K562 (cell line): ENCODE results near the gene MOSPD3. TPM values are rescaled to one million over a fixed set of nuclear protein-coding genes. Genes with fewer than 3 reads are reported as not detected.
A peak's percentile ranks its signal among the peaks of the same experiment; 100 is the strongest.

ENCODE experiments used
- ATF7 ChIP-seq: fragments of 450-650 bp; IDR thresholded peaks from 2 replicates; pipeline ENCODE4 v1.7.1; 2014; ENCODE audit warnings: mild to moderate bottlenecking, moderate library complexity
- CBX8 ChIP-seq: fragments of 200-600 bp; sonication (generic); IDR thresholded peaks from 2 replicates; pipeline ENCODE4 v1.6.1; 2012; ENCODE audit warnings: borderline replicate concordance, mixed run types, low read depth, mild to moderate bottlenecking, moderate library complexity, mixed read lengths, low read length, control low read depth, inconsistent platforms; ENCODE audit not compliant: poor library complexity, severe bottlenecking; ENCODE audit errors: extremely low read depth
- HNRNPH1 ChIP-seq: fragments of 200-400 bp; formaldehyde crosslinking; optimal IDR thresholded peaks from 2 replicates; pipeline ENCODE3; 2017; ENCODE audit warnings: low read depth, mild to moderate bottlenecking, low read length, moderate library complexity
- IRF2 ChIP-seq: sonication (generic); formaldehyde crosslinking; IDR thresholded peaks from 2 replicates; pipeline ENCODE4 v1.8.1; 2022; ENCODE audit warnings: mild to moderate bottlenecking, missing genetic modification reagents
- MAFF ChIP-seq: IDR thresholded peaks from 2 replicates; pipeline ENCODE4 v1.6.1; 2012; ENCODE audit warnings: low read length, improper control_type of control experiment
- MGA ChIP-seq: fragments of 450-650 bp; IDR thresholded peaks from 2 replicates; pipeline ENCODE4 v1.6.1; 2016; ENCODE audit warnings: mild to moderate bottlenecking, moderate library complexity
- NRF1 ChIP-seq, 2 experiments: fragments of 450-650 bp; IDR thresholded peaks in 1 of 2; conservative IDR thresholded peaks in 1 of 2; 2 replicates each; pipeline ENCODE4 v1.6.1; 2014; ENCODE audit warnings: mild to moderate bottlenecking in 2 of 2
- VEZF1 ChIP-seq: fragments of 200-800 bp; sonication (Bioruptor generic); IDR thresholded peaks from 2 replicates; pipeline ENCODE4 v1.6.1; 2017; ENCODE audit warnings: missing genetic modification characterization, missing compliant biosample characterization
- polyA plus RNA-seq, 8 experiments: library from polyadenylated mRNA; depleted of rRNA in 4 of 8; stranded (reverse) in 5 of 8; unstranded in 3 of 8; fragments of >200 nt; fragmentation: Nextera tagmentation in 2 of 8; fragmentation: Illumina TruSeq in 1 of 8; extraction: Ambion mirVana in 2 of 8; extraction: Trizol in 1 of 8; gene quantifications; 2 replicates each; pipeline versions ENCODE4 v1.2.1 to v1.2.3, GENCODE V29; 2011 to 2014; ENCODE audit warnings: inconsistent platforms in 1 of 8, missing spikeins in 1 of 8
- total RNA-seq, 7 experiments: library from RNA; depleted of rRNA in 6 of 7; stranded (reverse); fragments of >200 nt in 6 of 7; fragmentation: Illumina TruSeq in 2 of 7; extraction: Trizol in 2 of 7; gene quantifications; 2 replicates each; pipeline versions ENCODE4 v1.2.1 to v1.2.3, GENCODE V29; 2011 to 2021; ENCODE audit warnings: low replicate concordance in 1 of 7
- TF ChIP-seq, protein P1 (sequence below), 2 experiments: fragments of 450-650 bp in 1 of 2; IDR thresholded peaks; 2 replicates each; pipeline ENCODE4 v1.6.1; 2011 to 2017; ENCODE audit warnings: low read depth in 2 of 2, antibody characterized with exemption in 1 of 2, borderline replicate concordance in 1 of 2, low read length in 1 of 2, mild to moderate bottlenecking in 1 of 2, mixed read lengths in 1 of 2; ENCODE audit not compliant: control insufficient read depth in 1 of 2

MOSPD3 gene
- total and polyA plus RNA-seq, 9 of the 15 experiments (the other 6 are each of a cell fraction or from before 2014, with no cell fraction given): 1.4 to 32.1 (median 7.3) TPM

DNA sequence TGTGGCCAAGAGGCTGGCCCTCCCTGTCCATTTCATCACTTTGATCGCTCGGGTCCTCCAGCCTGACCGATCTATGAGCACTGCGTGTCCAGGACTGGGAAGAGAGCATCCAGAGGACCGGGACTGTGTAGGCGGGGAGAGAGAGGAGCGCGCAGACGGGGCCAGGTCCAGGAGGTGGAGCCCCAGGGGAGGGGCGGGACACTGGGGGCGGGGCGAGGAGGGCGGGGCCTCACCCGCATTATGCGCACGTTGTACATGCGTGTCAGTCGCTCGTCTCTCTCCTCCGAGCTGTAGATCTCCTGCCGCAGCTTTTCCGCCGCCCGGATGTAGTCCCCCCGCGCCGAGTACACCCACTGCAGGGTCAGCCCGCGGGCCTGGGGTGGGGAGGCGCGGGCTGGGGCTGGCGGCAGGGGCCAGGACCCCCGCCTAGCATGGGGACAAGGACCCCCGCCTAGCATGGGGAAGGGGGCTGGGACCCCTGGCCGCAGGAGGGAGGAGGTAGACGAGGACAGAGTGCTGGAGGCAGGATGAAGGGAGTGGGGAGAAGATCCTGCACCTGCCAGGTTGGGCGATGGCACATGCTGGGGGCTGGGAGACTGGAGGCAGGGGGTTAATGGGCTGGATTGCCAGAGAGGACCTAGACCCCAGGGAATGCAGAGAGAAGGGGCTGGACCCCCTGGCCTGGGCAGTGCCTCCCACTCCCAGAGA, 14.3 kb downstream of the MOSPD3 start (continued):
- TF ChIP-seq, protein P1, sequence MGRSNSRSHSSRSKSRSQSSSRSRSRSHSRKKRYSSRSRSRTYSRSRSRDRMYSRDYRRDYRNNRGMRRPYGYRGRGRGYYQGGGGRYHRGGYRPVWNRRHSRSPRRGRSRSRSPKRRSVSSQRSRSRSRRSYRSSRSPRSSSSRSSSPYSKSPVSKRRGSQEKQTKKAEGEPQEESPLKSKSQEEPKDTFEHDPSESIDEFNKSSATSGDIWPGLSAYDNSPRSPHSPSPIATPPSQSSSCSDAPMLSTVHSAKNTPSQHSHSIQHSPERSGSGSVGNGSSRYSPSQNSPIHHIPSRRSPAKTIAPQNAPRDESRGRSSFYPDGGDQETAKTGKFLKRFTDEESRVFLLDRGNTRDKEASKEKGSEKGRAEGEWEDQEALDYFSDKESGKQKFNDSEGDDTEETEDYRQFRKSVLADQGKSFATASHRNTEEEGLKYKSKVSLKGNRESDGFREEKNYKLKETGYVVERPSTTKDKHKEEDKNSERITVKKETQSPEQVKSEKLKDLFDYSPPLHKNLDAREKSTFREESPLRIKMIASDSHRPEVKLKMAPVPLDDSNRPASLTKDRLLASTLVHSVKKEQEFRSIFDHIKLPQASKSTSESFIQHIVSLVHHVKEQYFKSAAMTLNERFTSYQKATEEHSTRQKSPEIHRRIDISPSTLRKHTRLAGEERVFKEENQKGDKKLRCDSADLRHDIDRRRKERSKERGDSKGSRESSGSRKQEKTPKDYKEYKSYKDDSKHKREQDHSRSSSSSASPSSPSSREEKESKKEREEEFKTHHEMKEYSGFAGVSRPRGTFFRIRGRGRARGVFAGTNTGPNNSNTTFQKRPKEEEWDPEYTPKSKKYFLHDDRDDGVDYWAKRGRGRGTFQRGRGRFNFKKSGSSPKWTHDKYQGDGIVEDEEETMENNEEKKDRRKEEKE (IDR thresholded peaks at IDR 0.05; ENCODE audit: borderline replicate concordance in 1 of 2, control insufficient read depth in 1 of 2, low read depth in 2 of 2, low read length in 1 of 2): no peak
- TF ChIP-seq IRF2 (CRISPR knock-in tag): no peak
- TF ChIP-seq ATF7: no peak
- TF ChIP-seq NRF1 (conservative IDR thresholded peaks at IDR 0.05 in 1 of 2, IDR thresholded peaks at IDR 0.05 in 1 of 2): peak; percentile 75 to 78
- TF ChIP-seq MGA: peak; percentile 23; the same call in 1 of the 2 replicates
- no peak for TF ChIP-seq CBX8
- TF ChIP-seq VEZF1 (CRISPR knock-in tag): peak; percentile 72
- no peak for TF ChIP-seq HNRNPH1
- TF ChIP-seq MAFF: no peak
